ENCODE data around the gene LHX4.

LHX4 gene

DNA sequence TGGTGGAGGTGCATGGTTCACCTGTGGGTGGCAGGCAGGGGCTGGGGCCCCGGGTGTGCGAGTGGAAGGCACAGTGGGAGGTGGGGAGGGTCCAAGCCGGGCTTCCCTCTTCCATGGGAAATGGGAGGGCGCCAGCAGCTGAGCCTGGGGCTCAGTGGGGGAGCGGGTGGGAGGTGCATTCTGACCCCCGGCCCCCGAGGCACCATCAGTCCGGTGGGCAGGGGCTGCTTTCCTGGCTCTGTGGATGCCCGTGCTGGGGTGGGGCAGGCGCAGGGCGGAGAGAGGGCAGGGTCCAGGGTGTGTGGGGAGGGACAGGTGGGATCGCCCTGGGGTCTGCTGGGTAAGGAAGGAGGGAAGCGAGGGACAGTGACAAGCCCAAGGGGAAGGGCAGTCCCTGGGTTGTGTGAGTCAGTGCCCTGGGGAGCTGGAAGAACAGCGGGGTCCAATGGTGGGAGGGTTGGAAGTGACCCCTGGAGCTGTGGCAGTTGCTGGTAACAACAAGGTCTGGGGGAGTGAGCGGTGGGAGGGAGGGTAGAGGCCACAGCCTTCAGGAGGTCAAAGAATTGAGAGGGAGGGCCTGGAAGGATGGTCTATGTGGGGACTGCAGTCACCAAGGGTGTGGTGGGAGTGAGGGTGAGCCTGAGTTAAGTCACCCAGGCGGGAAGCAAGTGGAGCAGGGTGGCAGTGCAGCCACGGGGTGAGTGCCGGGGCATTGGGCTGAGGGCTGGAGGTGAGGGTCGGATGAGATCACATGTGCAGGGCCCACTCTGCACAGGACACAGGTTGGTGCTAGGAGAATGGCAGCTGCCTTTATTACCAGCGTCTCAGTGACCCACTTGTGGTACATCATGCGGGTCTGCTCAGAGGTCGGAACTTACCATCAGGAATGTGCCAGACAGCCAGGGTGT is 29.6 kb downstream of the LHX4 start:
- DNase-seq, result no peak

DNA sequence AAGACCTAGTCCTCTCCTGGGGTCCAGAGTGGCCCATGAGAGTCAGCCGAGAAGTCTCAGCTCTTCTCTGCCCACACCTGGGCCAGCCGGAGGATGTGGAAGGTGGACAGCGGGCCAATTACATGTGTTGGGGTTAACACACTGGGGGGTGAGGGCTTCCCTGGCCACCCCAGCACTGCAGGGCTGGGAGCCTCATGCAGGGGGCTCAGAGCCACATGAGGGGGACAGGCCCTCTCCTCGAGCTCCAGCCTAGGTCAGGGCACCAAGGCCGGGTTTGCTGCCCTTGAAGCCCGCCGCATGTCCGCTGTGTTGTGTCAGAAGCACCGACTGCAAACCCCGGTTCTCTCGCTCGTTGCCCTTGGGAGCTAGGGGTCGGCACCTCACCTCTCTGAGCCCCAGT is 30.5 kb downstream of the LHX4 start:
- no peak for DNase-seq

DNA sequence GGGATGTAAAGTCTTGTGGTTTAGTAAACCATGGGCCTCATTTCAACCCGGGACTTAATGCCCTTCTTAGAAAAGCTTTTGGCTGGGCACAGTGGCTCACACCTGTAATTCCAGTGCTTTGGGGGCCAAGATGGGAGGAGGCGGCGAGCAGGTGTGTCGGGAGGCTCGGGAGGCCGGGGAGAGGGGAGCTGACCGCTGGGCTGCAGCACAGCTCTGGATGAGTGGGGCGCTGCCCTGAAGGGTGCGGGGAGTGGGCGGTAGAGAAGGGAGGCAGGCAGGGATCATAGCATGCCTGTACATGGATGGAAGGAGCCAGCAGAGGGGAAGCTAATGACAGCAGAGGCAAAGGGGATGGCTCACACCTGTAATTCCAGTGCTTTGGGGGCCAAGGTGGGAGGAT is 31.0 kb downstream of the LHX4 start:
- DNase-seq, result no peak

DNA sequence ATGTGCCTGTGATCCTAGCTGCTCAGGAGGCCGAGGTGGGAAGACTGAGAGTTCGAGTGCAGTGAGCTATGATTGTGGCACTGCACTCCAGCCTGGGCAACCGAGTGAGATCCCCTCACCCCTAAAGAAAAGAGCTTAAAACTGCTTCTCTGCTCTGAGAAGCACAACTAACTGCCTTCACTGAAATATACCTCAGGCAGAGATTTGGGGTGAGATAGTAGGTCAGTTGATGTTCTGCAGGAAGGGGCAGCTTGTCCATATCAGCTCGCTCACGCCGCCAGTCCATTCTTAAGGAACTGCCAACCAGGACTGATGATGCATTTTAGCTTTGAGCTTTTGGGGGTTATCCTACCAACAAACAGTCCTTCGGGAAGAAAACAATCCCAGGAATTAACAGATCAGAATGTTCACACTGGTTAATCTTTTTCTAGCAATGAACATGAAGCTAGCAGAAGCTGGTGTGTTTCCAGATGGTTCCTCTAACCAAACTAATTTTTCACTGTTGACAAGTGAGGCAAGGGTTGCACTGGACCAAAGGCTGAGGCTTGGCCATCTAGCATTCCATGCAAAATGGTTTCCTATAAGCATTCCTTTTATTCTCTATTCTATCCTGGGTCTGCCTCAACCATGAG is 31.6 kb downstream of the LHX4 start:
- DNase-seq, result no peak

DNA sequence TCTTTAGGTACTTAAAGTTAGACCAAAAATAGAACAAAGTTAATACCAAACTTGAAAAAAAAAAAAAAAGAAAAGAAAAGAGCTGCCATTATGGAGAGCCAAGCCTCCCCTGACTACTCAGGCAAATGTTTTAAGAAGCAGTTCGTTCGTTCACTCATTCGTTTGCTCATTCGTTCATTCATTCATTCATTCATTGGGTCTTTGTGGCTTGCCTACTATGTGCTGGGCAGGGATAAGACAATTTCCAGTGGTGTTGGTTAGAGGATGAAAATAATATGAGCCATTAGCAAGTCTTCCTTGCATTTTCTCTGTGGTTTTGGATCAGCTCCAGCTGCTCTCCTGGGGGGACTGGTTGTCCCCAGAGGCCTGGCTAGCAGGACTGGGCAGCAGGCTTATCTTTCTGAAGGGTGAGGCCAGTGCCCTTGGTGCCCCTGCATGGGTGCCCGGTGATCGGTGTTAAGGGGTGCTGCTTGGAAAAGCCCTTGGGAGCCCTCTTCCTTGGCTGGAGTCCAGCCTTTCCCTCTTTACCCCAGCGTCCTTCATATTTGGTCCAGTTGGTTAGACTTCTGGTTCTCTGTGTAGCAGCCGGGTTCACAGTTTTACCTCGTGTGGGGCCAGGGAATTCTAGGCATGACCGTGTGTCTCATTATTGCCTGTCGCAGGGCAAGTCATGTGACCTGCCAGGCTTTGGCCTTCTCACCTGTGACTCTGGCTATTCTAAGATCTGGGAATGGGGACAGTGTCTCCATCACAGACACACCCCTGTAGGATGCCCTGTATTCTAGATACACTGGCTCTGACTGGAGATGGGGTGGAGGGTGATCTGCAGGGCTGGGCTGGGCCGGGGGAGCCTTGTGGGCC is 32.8 kb downstream of the LHX4 start:
- DNase-seq, result no peak

DNA sequence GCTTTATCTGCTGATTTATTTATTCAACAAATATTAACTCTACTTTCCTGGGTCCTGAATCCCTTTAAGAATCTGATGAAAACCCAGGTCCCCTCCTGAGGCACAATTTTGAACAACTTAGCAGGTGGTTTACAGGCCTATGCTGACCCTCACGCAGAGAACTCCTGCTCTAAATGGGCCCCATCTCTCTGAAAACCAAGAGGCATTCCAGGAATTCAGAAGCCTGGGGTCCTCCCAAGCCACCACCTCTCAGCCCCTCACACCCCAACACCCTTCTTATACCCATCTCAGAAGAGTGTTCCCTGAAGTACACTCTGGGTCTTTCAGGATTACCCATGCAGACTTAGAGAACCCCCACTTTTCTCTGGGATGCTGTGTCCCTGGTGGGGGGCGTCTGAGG is 34.5 kb downstream of the LHX4 start:
- DNase-seq, result no peak

DNA sequence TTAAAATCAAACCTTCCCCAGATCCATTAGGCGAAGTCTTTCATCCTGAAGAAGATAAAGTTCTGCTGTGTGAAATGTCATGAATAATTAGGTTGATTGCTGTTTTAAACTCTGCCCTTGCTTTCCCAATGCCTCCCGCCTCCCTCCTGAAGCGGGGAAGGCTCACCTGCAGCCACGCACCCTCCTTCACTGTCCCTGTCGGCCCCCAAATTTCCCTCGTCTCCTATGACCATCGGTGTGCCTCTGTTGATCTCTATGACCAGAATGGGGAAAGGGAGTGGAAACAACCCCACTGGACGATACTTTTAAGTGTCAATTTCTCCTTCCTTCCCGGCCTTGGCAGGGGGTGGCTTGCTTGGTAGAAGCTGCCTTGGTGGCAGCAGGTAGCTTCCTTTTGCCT is 35.1 kb downstream of the LHX4 start:
- no peak for DNase-seq

DNA sequence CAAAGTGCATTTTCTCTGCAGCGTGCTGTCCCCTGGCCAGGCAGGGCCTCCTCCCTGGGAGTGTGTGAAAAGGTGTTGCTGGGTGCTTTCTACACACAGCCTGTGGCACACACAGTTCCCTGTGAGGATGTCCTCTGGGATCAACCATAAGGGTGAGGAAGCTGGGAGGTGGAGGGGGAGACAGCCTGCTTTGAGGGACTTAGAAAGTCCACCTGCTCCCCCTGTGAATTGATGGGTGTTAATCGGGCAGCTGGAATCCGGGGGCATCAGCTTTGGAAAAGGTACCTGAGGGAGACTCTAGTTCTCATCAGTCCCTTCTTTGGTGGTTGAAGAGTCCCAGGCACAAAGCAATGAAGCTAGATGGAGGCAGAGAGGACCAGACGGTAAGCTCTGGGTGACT is 35.8 kb downstream of the LHX4 start:
- no peak for DNase-seq

DNA sequence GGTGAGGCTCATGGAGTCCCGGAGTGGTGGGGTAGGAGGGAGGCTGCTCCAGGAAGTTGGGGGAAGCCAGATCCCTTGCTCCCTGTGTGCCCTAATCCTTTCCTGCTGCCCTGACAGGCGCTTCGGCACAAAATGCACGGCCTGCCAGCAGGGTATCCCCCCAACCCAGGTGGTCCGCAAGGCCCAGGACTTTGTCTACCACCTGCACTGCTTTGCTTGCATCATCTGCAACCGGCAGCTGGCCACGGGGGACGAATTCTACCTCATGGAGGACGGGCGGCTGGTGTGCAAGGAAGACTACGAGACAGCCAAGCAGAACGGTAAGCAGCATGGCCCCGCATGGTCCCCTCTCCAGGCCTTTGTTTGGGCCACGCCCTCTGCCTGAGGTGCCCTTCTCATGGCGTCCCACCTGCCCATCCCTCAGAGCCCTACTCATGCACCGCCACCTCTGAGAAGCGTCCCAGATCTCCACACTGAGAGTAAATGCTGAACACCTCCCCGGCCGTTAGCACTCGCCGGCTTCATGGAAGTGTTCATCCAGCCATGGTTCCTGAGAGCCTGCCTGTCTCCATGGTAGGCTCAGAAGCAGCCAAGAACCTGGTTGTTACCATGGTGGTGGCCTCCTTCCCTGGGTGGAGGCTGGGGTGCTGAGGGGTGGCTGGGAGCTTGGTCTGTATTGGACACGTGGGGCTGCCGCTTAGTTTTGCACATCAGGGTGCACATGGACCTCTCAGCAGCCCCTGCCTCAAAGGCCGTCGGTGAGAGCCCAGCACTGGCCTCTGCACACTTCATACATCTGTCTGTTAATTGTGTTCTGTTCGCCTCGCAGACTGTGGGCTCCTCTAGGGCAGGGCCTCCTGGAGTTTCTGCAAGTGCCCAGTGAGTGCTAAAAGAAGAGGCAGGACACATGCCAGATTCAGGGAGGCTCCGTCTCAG is 36.5 kb downstream of the LHX4 start:
- no peak for DNase-seq

DNA sequence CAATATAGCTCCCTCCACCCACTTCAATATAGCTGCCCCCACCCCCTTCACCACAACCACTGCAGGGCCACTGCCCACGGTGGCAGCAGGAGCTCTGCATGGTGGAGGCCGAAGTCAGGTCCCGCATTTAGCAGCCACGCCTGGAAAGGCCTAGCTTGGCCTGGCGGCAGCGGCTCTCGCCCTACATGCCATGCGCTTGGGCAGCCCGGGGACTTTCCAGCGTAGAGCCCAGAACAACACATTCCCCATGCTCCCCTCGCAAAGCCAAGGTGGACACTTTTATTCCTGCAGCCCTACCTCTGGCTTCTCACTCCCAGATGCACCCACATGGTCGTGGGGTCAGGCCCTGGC is 37.1 kb downstream of the LHX4 start:
- no peak for DNase-seq

DNA sequence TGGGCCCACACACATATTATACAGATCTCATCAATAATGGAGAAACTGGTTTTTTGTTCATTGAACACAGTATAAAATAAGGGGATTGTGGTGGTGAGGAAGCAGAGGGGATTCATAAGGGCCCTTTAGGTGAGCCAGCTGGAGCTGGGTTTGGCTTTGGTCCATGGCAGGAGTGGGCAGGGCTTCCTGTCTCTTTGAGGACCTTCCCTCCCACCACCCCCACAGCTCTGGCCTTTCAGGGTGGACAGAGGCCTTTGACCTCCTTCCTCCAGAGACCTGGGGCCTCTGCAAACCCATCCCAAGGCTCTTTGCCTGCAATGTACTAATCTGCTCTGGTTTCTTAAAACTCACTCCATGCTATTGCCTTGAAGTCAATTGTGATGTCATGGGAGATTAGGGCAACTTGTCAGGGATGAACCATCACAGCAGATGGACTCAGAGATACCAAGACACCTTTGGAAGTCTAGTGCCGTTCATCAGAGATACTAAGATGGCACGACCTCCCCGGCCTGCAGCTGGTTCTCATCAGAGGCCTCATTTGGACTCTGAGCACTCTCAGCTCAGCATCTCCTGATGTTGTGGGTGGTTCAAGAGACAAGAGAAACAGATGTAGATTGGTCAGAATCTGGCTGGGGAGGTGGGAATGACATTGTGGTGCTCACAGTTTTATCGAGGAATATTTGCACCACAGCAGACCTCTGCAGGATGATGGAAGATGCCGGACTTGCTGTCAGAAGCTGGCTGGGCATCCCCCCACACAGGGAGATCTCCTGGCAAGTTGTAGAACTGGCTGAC is 37.9 kb downstream of the LHX4 start:
- DNase-seq, result no peak

DNA sequence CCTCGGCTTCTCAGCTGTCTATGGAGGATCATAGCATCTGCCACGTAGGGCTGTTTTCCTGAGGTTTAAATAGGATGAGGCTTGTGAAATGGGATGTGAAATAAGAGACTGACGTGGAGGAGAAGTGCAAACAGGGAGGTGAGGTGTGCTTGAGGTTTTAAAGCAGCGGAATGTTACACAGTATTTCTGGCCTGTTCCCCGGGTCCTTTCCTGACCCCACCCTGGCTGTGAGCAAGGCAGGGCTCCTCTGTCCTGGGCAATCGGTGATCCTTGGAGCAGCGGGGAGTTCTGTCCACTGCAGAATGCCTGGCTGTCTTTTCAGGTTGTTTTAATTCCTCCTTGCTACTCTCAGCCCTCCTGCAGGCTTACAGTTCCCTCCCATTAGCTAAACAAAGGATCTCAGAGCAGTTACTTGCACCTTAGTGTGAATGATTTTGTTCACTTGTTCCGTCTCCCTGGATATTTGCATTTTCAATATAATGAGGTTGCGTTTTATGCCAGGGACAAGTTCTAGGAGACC is 38.6 kb downstream of the LHX4 start:
- no peak for DNase-seq

DNA sequence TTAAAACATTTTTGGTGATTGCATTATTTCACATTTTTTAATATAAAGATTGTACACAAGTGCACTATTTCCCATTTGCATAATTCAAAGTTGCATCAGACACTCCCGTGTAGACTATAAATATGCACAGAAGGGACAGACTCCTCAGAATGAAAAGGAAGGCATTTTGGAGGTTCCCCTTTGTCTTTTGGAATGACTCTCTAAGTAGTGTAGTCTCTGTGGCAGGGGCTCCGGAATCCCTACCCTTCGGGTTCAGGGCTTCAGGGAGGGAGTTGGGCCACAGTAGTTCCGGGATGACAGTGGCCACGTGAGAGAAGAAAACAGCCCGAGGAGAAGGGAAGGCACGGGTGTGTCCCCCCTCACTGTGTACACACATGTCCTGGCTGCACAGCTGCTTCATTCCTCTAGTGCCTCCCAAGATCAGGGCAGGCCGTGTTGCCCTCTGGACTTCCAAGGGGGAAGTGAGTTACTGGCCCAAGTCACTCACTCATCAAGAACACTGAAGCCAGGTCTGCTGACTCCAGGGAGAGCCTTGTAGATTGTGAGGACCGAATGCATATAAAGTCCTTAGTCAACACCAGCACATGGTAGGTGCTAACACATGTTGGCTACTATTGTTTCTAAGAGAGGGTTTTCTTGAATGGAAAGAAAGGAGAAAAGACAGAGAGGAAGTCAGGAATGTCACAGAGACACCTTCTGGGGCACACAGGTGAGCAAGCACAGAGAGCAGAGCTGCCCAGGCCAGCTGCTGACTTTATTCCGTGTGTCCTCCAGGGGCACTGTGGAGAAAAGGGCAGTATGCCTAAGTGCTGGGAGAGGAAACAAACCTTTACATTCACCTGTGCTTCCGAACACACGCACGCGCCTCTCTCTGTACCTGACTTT is 39.8 kb downstream of the LHX4 start:
- DNase-seq, result peak; percentile 30

DNA sequence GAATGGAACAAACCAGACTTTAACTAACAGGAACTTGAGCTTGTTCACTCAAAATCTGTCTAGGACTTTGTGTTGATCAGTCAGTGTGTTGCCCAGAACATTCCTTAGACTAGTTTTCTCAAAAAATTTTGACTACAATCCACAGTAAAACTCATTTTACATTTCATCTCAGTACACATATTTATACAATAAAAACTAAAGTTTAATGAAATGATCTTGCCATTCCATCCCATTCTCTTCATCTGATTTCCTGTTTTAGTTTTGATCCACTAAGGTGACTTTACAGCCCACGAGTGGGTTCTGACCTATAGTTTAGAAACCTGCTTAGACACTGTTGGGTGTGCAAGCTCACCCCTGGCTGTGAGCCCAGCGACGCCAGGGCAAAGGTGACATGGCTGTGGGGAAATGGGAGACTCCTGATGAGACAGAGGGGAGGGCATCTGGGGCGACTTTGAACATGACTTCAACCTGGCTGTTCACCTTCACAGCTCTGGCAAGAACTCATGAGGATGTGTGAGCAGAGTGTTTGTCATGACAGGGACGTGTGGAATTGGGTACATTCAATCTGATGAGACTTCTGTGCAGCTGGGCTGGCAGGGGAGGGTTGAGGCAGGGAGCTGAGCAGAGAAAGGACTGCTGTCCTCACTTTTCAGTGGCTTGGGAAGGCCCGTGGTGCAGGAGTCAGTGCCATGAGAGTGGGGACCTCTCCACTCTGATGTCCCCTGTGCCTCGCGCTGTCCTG is 40.6 kb downstream of the LHX4 start:
- DNase-seq, result no peak

DNA sequence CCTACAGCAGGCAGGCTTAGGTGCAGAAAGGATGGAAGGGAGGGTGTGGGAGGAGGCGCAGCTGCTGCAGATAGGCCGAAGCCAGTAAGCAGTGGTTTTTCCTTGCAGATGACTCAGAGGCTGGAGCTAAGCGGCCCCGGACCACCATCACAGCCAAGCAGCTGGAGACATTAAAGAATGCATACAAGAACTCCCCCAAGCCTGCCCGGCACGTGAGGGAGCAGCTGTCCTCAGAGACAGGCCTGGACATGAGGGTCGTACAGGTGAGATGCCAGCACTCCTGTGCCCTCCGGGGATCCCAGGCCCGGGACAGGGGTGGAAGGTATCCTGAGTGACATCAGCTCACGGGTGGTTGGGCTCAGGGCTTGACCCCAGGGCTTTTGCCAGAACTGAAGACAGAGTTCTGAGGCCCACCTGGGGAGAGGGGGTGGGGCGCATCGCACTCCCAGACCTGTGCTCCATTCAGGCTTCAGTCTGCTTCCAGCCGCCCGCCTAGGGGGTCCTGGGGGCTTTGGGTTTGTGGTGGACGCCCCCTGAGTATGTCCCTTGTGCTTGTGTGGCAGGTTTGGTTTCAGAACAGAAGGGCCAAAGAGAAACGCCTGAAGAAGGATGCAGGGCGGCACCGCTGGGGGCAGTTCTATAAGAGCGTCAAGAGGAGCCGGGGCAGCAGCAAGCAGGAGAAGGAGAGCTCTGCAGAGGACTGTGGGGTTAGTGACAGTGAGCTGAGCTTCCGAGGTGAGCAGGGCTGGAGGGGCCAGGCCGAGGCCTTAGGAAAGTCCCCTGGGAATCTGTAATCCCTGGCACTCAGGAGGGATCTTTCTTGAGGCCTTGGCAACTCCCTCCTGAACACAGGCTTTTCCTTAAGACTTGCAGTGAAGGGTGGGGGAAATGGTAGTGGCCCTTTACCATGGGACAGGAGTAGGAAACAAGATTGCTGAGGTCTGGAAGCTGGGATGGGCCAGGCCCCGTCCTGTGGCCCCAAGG is 41.5 kb downstream of the LHX4 start:
- DNase-seq, result no peak

DNA sequence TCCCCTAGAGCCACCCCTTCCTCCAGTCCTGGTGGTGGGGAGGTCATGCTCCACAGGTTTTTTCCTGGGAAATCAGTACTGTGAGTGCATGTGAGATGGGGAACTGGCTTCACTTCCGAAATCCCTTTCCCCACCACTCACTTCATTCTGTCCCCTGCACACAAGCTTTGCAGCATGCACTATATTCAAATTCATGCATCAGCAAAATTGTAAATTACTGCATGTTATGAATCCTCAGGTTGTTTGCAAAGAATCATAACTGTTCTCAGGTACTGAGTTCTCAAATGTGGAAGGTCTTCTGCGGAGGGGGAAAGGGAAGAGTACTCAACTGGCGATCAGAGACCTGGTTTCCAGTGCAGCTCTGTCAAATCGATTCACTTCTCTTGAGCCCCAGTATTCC is 42.3 kb downstream of the LHX4 start:
- no peak for DNase-seq

DNA sequence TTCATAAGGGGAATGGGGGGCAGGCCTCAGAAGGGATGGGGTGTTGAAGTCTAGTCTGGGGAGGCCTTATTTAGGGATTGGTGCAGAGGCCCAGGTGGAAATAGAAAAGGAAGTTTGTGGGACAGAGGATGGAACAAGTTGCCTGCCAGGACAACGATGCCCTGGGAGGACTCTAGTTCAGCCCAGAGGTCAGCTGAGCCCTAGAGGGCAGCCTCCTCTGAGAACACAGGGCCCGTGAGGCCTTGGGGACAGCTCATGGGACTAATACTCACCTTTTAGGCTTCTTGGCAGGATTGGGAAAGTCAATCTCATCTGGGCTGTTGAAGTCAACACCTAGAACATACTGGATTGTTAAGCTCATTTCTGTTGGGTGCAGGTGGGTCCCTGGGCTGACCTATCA is 43.0 kb downstream of the LHX4 start:
- no peak for DNase-seq

DNA sequence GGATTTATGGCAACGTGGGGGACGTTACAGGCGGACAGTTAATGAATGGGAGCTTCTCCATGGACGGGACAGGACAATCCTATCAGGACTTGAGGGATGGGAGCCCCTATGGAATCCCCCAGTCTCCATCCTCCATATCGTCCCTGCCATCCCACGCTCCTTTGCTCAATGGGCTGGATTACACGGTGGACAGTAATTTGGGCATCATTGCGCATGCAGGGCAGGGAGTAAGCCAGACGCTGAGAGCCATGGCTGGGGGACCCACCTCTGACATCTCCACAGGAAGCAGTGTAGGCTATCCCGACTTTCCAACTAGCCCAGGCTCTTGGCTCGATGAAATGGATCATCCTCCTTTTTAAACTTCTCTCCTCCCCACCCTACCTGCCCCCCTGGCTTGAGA is 44.2 kb downstream of the LHX4 start:
- DNase-seq, result no peak
